ENCODE measurements around the gene ZNF346.

Gene ZNF346

GRCh38 chr5:177020033-177020432, 2.5 kb upstream of the ZNF346 start:
- TF ChIP-seq CTCF (IDR thresholded peaks at IDR 0.05; ENCODE audit: low read depth, low read length) (no peak), MYC (IDR thresholded peaks at IDR 0.05; ENCODE audit: low read depth, low read length) (no peak), POLR2A (IDR thresholded peaks at IDR 0.05; ENCODE audit: extremely low read depth, insufficient read length) (no peak)
- TF ChIP-seq, protein P1, sequence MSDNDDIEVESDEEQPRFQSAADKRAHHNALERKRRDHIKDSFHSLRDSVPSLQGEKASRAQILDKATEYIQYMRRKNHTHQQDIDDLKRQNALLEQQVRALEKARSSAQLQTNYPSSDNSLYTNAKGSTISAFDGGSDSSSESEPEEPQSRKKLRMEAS (IDR thresholded peaks at IDR 0.05; ENCODE audit: low read depth, low read length): no peak
- no peak for DNase-seq (ENCODE audit: low read depth)
- no peak overlapping the region for H3K4me3 ChIP-seq (ENCODE audit: low read depth, low read length)

GRCh38 chr5:177023303-177023664, 788 bp downstream of the ZNF346 start:
- peak; percentile 40 for DNase-seq (ENCODE audit: low read depth)
- peak overlapping the region; percentile 96 for H3K4me3 ChIP-seq (ENCODE audit: low read depth, low read length)
- TF ChIP-seq, protein P1 (IDR thresholded peaks at IDR 0.05; ENCODE audit: low read depth, low read length): no peak
- no peak for TF ChIP-seq MYC (IDR thresholded peaks at IDR 0.05; ENCODE audit: low read depth, low read length)
- no peak for TF ChIP-seq CTCF (IDR thresholded peaks at IDR 0.05; ENCODE audit: low read depth, low read length)
- TF ChIP-seq POLR2A (IDR thresholded peaks at IDR 0.05; ENCODE audit: extremely low read depth, insufficient read length): no peak

GRCh38 chr5:177024559-177024958, 2.1 kb downstream of the ZNF346 start:
- no peak overlapping the region for H3K4me3 ChIP-seq (ENCODE audit: low read depth, low read length)
- no peak for DNase-seq (ENCODE audit: low read depth)
- TF ChIP-seq CTCF (IDR thresholded peaks at IDR 0.05; ENCODE audit: low read depth, low read length) (no peak), MYC (IDR thresholded peaks at IDR 0.05; ENCODE audit: low read depth, low read length) (no peak), POLR2A (IDR thresholded peaks at IDR 0.05; ENCODE audit: extremely low read depth, insufficient read length) (no peak)
- TF ChIP-seq, protein P1 (IDR thresholded peaks at IDR 0.05; ENCODE audit: low read depth, low read length): no peak

DNA sequence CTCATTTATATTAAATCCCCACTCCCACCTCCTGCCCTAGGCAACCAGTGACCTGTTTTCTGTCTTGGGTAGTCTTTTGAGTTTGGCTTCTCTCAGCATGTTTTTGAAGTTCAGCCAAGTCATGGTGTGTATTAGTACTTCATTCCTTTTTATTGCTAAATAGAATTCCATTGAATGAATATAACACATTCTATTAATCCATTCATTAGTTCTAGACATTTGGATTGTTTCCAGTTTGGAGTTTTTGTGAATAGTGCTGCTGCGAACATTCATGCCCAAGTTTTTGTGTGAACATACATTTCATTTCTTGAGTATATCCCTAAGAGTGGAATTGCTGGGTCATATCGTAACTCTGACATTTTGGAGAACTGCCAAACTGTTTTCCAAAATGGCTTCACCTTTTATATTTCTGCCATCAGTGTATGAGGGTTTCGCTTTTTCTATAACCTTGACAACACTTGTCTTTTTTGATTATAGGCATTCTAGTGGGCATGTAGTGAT, 2.7 kb downstream of the ZNF346 start:
- TF ChIP-seq, protein P1 (IDR thresholded peaks at IDR 0.05; ENCODE audit: low read depth, low read length): no peak
- TF ChIP-seq MYC (IDR thresholded peaks at IDR 0.05; ENCODE audit: low read depth, low read length): no peak
- TF ChIP-seq POLR2A (IDR thresholded peaks at IDR 0.05; ENCODE audit: extremely low read depth, insufficient read length): no peak
- no peak for TF ChIP-seq CTCF (IDR thresholded peaks at IDR 0.05; ENCODE audit: low read depth, low read length)
- no peak overlapping the region for H3K4me3 ChIP-seq (ENCODE audit: low read depth, low read length)
- DNase-seq (ENCODE audit: low read depth): no peak

DNA sequence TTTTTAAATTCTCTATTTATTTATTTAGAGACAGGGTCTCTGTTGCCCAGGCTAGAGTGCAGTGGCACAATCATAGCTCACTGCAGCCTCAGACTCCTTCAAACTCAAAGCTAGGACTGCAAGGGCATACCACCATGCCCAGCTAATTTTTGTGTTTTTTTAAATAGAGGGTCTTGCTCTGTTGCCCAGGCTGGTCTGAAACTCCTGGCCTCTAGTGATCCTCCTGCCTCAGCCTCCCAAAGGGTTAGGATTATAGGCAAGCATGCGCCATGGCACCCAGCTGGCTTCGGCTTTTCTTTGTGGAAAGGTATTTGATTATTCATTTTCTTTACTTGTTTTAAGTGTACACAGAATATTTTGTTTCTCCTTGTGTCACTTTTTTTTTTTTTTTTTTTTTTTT, 5.2 kb downstream of the ZNF346 start:
- TF ChIP-seq CTCF (IDR thresholded peaks at IDR 0.05; ENCODE audit: low read depth, low read length): no peak
- no peak for TF ChIP-seq POLR2A (IDR thresholded peaks at IDR 0.05; ENCODE audit: extremely low read depth, insufficient read length)
- TF ChIP-seq, protein P1 (IDR thresholded peaks at IDR 0.05; ENCODE audit: low read depth, low read length): no peak
- TF ChIP-seq MYC (IDR thresholded peaks at IDR 0.05; ENCODE audit: low read depth, low read length): no peak
- DNase-seq (ENCODE audit: low read depth): no peak
- H3K4me3 ChIP-seq (ENCODE audit: low read depth, low read length): no peak overlapping the region
